Stromal cell of bone marrow (primary cell): ENCODE measurements around the gene CCR5.
"Not testable (repeated sequence)": the region's sequence is repeated elsewhere in the genome, so short reads cannot be mapped to it uniquely, and the experiment has no call there.

Experiments used
- DNase-seq: peaks from one replicate; pipeline ENCODE4 v3.0.0-alpha.2; 2012; ENCODE audit warnings: low read depth

Gene CCR5

GRCh38 chr3:46370839-46371518, at the start of gene CCR5:
CCR5 (plus strand) TSS chr3:46370946; CDS start chr3:46372903, 1,957 bp downstream.
- DNase-seq = no peak

- DNase-seq = no peak
Observed at GRCh38 chr3:46321461-46322104, 49.2 kb upstream of the CCR5 start.

GRCh38 chr3:46324036-46324435, 46.7 kb upstream of the CCR5 start:
- no peak for DNase-seq

GRCh38 chr3:46325645-46326300, 45.0 kb upstream of the CCR5 start:
- no peak for DNase-seq

- not testable (repeated sequence) for DNase-seq
Observed at GRCh38 chr3:46330676-46331075, 40.1 kb upstream of the CCR5 start.

GRCh38 chr3:46334741-46335478, 35.8 kb upstream of the CCR5 start:
- peak; percentile 44 for DNase-seq

- no peak for DNase-seq
Observed at GRCh38 chr3:46335541-46335940, 35.2 kb upstream of the CCR5 start.

- DNase-seq = no peak
Observed at GRCh38 chr3:46337911-46338310, 32.8 kb upstream of the CCR5 start.

GRCh38 chr3:46338840-46339239, 31.9 kb upstream of the CCR5 start:
- DNase-seq = no peak

GRCh38 chr3:46344476-46344875, 26.3 kb upstream of the CCR5 start:
- DNase-seq = no peak

GRCh38 chr3:46348823-46349482, 21.8 kb upstream of the CCR5 start:
- DNase-seq = no peak

GRCh38 chr3:46349484-46350261, 21.1 kb upstream of the CCR5 start:
- DNase-seq = no peak

- DNase-seq = no peak
Observed at GRCh38 chr3:46350262-46350565, 20.5 kb upstream of the CCR5 start.

GRCh38 chr3:46351646-46352045, 19.1 kb upstream of the CCR5 start:
- DNase-seq = no peak

GRCh38 chr3:46353090-46353489, 17.7 kb upstream of the CCR5 start:
- DNase-seq = no peak

GRCh38 chr3:46353647-46354410, 16.9 kb upstream of the CCR5 start, which contains the start of gene CCR2:
CCR2 (plus strand) TSS chr3:46354111; CDS start chr3:46357528, 3,417 bp downstream.
- DNase-seq = no peak

GRCh38 chr3:46354478-46354877, 16.3 kb upstream of the CCR5 start:
- DNase-seq = no peak

GRCh38 chr3:46354984-46355383, 15.8 kb upstream of the CCR5 start:
- no peak for DNase-seq

GRCh38 chr3:46356276-46356675, 14.5 kb upstream of the CCR5 start:
- DNase-seq = no peak

- DNase-seq = no peak
Observed at GRCh38 chr3:46356909-46357308, 13.8 kb upstream of the CCR5 start.

GRCh38 chr3:46358466-46358865, 12.3 kb upstream of the CCR5 start:
- DNase-seq = no peak
